EL (cell line): ENCODE data around the gene PRR36.

Experiments used
- DNase-seq: peaks from one replicate; pipeline ENCODE4 v3.0.0-alpha.2; 2016

Gene PRR36

DNA sequence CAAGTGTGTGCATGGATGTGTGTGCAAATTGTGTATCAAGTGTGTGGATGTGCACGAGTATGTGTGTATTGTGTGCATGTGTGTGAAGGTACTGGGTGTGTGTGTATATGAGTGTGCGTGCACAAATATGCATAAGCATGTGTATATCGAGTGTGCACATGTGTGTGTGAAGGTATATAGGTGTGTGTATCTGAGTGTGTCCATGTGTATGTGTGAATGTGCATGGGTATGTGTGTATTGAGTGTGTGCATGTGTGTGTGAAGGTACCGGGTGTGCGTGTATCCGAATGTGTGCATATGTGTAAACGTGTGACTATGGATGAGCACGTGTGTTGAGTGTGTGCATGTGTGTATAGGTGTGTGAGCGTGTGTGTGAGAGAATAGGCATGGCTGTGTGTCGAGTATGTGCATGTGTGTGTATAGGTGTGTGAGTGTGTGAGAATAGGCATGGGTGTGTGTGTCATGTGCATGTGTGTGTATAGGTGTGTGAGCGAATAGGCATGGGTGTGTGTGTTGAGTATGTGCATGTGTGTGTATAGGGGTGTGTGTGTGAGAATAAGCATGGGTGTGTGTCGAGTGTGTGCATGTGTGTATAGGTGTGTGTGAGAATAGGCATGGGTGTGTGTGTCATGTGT lies 31.4 kb downstream of the PRR36 start:
- no peak for DNase-seq

DNA sequence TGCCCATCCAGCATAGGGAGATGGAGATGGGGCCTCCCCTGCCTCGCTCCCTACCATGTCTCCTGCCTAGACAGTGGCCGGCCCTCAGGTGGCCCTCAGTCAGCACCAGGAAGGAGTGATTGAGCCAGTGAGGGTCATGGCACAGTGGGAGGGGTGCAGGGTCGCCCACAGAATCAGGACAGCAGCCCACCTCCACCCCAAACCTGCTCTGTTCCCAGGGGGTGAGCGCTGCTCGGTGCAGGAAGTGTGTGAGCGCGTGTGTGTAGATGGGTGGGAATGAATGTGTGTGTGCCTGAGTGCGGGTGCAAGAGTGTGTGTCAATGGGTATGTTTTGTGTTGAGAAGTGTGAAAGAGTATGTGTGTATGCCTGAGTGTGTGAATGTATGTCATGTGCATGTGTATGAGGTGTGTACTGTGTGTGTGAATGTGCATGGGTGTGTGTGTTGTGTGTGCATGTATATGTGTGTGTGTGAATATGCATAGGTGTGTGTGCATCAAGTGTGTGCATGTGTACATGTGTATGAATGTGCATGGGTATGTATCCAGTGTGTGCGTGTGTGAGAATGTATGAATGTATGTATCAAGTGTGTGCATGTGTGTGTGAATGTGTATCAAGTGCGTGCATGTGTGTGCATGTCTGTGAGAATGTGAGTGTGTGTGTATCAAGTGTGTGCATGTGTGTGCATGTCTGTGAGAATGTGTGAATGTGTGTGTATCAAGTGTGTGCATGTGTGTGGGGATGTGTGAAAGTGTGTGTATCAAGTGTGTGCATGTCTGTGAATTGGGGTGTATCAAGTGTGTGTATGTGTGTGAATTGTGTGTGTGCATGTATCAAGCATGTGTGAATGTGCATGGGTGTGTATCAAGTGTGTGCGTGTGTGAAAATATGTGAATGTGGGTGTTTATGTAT lies 32.2 kb downstream of the PRR36 start:
- no peak for DNase-seq

DNA sequence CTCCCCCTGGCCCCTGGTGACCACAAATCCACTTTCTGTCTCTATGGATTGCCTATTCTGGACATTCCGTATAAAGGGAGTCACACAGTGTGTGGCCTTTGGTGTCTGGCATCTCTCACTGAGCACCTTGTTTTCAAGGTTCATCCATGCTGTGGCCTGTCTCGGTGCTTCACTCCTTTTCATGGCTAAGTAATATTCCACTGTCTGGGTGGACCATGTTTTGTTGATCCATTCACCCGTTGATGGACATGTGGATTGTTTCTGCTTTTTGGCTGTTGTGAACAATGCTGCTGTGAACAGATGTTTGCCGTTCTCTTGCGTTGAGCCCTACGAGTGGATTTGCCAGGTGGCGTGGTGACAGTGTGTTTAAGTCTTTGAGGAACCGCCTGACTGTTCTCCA lies 33.6 kb downstream of the PRR36 start:
- no peak for DNase-seq

DNA sequence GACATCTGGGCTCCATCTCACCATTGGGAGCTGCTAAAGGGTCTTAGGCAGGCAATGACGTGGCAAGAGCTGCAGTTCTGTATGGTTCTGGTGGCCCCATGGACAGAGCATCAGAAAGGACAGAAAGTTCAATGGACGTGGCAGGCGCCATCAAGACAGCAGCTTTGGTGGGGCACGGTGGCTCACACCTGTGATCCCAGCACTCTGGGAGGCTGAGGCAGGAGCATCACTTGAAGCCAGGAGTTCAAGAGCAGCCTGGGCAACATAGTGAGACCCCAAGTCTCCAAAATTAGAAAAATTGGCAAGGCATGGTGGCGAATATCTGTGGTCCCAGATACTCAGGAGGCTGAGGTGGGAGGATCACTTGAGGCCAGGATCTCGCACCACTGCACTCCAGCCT lies 34.7 kb downstream of the PRR36 start:
- DNase-seq = no peak

DNA sequence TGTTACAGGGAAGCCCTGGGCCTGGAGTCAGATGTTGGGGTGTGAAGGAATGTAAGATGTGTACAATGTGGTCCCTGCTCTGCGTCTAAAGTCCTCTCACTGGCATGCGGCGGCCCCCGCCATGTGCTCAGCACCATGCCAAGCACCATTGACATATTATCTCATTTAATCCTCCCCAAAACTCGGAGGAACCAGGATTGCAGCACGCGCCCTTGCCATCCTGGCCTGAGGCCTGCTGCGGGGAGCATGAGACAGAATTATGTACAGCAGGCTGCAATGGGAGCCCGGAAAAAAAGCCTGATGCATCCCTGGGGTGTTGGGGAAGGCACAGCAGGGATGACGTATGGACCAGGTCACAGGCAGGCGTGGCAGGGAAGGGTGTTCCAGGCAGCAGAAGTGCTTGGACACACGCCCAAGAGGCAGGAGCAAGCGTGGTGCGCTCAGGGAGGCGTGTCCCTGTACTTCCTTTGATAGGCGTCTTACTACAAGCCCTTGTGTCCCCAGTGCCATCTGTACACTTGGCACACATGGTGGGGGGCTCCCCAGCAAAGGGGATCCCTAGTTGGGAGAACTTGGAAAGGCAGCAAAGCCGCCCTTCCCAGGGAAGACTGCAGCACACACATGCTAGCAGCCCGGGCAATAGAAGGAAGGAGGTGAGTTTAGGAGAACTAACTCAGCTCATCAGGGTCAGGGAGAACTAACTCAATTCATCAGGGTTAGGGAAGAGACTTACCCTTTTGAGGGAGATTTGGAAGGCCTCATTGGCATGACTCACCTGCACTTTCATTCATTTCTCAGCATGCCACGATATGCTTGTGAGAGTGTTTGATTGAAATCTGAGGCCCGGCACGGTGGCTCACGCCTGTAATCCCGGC lies 40.7 kb downstream of the PRR36 start:
- DNase-seq = peak; percentile 74

DNA sequence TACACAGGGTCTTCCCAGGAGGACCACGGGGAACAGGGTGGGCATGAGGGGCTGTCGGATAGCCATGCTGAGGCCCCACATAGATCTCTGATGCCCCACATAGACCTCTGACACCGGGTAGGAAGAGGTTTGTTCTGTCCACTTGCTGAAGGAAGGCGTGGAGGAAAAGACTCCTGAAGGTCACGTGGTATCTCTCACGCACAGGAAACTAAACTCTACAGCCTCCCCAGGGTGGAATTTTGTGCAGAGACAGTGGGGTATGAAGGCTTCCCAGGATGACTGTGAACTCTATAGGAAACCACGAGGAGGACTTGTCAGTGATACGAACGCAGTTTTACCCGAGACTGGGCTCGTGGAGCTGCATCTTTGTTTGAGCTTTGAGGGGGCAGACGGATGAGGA lies 41.4 kb downstream of the PRR36 start:
- peak; percentile 44 for DNase-seq

DNA sequence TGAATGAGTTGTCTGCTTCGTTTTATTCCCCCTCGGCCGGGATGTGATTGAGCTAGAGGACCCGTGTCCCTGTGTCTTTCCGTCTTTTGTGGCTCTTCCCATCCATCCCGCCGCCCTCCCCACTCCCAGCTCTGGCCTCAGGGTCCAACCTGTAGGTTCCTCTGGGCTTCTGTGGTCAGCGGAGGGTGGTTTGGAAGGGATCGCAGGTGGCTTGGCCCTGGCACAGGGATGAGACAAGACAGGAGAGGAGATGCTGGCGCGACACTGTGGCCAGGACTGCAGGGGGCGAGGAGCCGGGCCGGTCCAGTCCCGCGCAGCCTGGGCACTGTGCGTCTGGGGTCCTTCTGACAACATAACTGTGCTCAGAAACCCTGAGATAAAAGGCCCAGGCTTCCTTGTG lies 42.2 kb downstream of the PRR36 start:
- no peak for DNase-seq

DNA sequence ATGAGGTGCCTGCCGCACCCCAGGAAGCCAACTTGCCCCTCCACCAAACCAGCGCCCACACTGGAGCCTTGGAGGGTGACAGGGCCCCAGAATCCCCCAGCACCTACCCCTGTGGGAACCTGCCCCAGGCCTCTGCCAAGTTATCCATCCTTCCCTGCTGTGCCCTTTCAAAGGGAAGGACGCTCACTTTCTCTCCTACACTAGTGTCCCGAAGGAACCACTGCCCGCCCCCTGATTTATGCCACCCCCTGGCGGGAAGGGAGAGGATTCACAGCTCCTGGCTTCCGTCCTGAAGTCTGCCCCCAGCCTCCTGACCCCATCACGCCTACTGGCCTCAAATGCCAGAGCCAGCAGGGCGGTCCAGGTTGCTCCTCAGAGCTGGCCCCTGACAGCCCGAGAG lies 42.7 kb downstream of the PRR36 start:
- peak; percentile 61 for DNase-seq

DNA sequence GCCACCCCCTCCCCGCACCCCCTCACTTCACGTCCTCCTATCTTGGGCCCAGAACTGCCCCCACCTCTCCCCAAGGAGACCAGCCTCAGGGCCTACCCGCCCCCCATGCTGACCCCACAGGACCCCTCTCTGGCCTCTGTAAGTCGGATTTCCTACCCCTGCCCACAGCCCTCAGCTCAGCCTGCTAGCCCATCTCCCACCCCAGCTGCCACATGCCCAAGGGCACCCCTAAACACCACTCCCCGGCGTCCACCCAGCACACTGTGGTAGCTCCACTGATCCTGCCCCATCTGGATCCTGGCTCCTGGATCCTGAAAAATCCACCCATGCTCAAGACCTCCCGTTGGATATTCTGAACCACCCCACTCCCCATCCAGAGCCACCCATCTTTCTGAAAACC lies 43.4 kb downstream of the PRR36 start:
- no peak for DNase-seq

DNA sequence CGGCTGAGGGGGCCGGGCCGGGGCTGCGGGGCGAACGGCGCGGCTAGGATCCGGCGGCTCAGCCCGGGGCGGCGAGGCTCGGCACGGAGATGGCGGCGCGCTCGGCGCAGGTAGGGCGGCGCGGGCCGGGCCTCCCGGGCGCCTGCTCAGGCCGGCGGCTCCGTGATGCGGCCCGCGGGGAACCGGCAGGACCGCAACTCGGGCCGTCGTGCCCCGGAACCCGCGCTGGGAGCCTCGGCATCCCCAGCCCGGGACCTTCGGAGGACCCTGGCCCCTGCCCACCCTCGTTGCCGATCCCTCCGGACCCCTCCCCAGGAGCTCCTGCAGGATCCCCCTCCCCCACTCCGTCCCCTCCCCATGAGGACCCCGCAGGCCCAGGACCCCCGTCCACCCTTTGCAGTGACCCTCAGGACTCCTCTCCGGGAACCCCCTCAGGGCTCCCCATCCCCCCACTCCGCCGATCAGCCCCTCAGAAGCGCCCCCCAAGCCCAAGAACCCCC lies 43.9 kb downstream of the PRR36 start:
- DNase-seq = no peak

DNA sequence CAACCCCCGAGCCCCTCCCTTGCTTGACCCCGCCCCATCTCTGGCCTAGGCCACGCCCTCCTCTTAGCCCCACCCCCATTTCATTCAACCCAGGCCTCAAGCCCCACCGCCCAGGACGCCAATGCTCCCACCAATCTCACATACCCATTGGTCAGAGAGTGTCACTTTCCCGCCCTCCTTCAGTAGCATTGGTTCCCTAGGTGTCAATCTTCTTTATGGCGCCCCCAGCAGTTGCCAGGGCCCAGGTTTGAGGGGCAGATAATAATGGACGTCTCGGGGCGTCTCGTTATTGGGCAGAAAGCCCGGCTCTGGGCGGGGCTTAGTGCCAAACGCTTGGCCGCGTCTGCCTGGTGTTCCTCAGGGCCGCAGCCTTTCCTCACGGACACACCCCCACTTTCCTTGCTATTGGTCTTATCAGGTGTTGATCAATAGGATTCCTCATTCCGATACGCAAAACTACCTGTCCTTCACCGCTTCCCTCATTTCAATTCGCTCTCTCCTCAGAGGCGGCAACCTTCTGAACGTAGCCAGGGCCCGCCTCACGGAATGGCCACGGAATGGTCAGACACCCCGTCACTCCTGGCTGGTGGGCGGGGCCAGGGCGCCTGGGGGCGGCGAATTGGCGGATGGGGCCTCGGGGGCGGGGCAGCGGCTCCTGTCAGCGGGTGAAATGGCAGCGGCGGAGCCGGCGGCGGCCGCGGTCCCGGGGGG lies 44.5 kb downstream of the PRR36 start, which contains the start of gene EVI5L:
TSS of gene EVI5L (plus strand) at position 658 of the 711 bp plus-strand sequence. CDS start 16,325 bp downstream, outside the sequence.
- DNase-seq = peak; percentile 100

DNA sequence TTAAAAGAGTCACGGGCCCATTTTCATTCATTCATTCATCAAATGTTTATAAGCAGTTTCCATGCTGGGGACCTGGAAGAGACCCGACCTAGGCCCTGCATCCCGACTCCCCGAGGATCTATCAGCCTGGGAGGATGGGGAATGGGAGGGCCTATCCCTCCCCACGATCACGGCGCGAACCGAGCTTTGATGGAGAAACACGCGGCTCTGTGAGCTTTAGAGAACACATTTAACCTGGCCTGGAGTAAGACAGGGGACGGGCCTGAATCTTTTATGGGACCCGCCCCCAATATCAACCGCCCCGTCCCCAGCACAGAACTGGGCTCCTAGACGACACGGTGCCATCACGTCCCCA lies 45.0 kb downstream of the PRR36 start:
- no peak for DNase-seq

DNA sequence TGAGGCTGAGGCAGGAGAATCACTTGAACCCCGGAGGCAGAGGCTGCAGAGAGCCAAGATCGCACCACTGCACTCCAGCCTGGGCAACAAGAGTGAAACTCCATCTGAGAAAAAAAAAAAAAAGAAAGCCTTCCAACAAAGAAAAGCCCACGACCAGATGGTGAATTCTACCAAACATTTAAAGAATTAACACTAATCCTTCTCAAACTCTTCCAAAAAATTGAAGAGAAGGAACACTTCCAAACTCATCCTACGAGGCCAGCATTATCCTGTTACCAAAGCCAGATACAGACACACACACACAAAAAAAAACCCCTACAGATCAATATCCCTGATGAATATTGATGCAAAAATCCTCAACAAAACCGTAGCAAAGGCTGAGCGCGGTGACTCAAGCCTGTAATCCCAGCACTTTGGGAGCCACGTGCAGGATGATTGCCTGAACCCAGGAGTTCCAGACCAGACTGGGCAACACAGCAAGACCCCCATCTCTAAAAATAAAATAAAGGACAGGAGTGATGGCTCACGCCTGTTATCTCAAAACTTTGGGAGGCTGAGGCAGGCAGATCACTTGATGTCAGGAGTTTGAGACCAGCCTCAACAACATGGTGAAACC lies 50.4 kb downstream of the PRR36 start:
- no peak for DNase-seq

DNA sequence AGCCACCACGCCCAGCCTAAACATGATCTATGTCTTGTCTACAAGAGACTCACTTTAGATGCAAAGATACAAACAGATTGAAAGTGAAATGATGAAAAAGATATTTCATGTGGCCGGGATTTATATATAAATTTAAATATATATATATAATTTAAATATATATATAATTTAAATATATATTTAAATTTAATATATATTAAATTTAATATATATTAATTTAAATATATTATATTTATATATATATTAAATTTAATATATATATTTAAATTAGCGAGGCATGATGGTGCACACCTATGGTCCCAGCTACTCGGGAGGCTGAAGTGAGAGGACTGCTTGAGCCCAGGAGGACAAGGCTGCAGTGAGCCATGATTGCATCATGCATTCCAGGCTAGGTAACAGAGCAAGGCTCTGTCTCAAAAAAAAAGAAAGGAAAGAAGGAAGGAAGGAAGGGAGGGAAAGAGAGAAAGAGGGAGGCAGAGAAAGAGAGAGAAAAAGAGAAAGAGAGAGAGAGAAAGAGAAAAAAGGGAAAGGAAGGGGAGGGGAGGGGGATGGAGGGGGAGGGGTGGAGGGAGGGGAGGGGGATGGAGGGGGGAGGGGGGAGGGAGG lies 51.2 kb downstream of the PRR36 start:
- DNase-seq = no peak

DNA sequence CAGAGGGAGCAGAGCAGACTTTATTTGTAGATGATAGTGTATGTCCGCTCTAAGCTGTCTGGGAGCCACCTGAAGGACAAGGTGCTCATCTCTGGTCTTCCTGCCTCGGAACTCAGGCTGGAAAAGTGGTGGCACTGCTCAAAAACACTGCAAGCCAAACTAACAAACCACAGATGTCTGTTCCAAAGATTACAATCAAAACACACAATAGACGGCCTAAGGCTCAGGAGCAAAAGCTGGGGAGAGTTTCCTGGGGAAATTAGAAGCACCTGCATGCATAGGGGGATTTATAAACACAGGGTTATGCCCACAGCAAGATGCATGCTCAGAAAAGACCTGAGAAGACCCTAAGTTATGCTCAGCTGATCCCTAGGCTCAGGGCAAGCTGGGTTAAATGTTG lies 53.6 kb downstream of the PRR36 start:
- no peak for DNase-seq

DNA sequence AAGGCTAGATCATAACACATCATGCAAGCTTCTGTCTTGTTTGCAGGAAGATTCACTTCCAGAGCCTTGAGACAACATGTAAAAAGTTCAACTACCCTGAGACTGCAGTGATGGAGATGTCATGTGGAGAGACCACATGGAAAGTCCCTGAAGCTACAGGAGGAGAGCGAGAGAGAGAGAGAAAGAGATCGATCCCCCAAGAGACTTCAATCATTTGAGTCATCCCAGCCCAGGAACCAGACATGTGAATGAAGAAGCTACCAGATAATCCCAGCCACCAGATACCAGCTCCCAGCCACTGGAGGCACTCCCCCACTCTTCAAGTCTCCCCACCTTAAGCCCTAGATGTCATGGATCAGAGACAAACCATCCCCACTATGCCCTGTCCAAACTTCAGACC lies 54.9 kb downstream of the PRR36 start:
- no peak for DNase-seq

DNA sequence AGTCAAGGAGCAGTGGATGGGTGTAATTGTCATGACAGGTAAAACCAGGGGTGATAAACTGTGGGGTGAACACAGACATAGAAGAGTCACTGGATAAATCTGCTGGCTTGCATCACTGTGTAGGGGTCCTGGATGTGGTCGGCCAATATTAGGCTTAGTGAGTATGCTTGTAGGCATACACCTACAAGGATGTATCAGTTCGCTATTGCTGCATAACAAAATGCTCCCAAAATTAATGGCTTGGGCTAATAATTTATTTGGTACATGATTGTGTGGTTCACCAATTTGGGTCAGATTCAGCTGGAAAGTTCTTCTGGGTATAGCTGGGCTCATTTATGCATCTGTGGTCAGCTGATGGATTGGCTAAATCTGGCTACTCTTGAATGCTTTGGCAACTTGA lies 55.4 kb downstream of the PRR36 start:
- DNase-seq = no peak
